ENCODE measurements around the gene ELOVL1.
"Not testable (repeated sequence)": the region's sequence is repeated elsewhere in the genome, so short reads cannot be mapped to it uniquely, and the experiment has no call there.

The ELOVL1 gene

DNA sequence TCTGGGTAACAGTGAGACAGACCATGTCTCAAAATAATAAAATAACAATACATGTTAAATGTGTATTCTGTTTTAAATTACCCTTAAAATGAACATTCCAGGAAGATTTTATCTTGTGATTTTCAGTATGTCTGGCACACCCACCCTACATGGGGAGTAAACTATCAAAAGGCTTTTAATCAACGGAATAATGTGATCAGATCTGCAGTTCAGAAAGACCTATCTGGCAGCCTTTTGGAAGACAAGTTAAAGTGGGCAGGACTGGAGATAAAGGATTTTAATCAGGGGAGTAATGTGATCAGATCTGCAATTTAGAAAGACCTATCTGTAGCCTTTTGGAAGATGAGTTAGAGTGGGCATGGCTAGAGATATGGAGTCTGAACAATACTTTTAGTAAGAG lies 11.7 kb upstream of the ELOVL1 start:
- no peak for DNase-seq

DNA sequence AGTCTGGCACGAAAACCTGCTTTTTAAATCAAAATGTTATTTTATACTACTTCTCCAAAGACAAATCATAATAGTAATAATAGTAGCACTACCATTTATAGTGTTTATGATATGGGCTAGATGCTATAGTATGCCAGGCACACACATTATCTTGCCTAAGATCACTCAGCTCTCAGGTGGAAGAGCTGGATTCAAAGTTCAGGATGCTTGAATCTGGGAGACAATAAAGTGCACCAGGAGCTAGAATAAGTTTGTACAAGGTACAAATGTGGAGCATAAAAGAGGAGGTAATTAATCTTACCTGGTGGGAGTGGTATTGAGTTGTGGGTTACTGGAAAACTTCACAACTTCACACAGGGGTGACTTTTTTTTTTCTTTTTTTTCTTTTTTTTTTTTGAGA lies 10.0 kb upstream of the ELOVL1 start:
- DNase-seq = no peak

DNA sequence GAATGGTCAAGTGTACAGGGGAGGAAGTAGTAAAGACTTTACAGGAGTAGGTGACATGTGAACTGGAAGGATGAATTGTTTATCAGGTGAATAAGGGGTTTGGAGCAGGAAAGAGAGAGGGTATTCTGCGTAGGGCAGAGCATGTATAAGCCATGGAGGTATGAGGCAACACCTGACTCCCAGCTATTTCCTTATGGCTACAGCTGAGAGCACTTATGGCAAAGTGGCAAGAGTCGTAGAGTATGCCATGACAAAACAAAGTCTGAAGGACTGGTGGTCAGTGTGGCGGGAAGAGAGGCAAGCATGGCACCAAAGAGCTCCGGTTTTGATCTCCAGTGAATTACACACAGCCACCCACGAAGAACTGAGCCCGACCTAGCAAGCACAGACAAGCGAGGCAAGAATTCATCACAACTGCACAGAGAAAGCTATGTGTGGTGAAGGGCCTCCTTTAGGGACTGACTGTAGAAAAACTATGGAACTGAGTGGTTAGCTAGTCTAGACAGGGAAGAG lies 9.0 kb upstream of the ELOVL1 start:
- no peak for DNase-seq

DNA sequence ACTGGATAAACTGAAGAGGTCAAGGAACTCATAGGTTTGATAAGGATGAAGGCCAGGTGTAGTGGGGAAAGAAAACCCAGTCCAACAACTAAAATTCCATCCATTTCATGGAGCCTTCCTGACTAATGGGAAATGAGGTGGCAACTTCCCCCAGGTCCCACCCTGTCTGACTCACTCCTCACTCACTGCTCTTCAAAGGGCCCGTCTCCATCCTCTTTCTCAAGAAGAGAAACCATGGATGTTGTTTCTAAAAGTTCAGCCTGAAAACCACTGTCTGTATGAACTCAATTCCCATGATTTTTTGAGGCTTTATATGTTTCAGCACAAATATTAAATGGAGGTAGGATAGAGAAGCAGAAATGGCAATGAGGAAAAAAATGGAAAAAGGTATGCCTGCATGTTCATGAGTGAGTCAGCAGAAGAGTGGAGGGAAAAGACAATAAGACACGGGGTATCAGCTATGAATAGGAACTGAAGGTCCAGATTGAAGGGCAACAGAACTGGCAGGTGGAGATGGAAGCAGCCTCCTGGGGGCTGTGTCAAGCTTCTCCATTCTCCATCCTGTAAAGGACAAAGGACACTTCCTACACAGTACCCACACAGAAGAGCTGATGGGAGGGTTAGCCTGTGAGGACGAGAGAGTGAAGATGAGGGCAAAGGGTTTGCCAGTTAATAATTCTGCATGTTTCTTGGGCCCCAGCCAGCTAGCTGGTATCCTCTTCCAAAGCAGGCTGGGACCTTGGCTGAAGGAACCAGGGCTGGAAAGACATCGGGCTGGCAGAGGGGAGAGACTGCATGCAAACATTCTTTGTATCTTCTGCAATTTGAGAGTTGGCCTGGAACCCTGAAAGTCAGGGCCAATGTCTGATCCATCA lies 5.5 kb upstream of the ELOVL1 start:
- no peak for DNase-seq

DNA sequence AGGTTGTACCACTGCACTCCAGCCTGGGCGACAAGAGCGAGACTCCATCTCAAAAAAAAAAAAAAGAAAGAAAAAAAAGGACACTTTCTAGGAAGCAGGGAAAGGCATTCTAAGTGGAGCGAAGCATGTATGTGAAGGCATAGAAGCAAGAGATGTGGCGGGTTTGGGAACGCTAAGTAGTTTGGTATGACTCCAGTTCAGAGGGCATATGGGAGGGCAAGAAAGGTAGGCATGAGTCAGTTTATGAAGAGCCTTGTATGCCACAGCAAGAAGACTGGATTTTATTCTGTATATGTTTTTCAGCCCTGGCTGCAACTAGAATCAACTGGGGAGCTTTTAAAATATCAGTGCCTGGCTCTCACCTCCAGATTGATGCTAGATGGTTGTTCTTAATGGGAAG lies 4.4 kb upstream of the ELOVL1 start:
- no peak for DNase-seq

DNA sequence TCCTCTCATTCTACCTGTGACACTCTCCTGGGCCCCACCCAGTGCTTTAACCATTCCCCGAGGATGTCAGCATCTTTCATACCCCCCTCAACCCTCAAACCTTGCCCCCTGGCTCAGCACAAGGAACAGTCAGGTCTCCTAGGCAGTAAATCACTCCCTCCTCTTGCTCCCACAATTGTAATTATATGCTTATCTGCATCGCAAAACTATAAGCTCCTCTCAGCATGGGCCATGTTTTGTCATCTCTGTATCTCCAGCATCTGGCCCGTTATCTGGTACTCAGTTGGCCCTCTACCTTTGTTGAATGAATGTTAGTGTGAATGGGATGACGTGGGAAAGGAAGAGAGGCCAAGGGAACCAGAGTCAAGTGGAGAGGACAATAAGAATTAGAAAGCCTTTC lies 2.8 kb upstream of the ELOVL1 start:
- no peak for DNase-seq

DNA sequence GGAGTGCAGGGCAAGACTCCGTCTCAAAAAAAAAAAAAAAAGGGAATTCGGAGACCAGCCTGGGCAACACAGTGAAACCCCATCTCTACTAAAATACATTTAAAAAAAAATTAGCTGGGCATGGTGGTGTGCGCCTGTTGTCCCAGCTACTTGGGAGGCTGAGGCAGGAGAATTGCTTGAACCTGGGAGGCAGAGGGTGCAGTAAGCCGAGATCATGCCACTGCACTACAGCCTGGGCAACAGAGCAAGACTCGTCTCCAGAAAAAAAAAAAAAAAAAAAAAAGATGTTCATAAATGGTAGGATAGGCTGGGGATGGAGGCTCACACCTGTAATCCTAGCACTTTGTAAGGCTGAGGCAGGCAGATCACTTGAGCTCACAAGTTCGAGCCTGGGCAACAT lies 2.0 kb upstream of the ELOVL1 start:
- DNase-seq = not testable (repeated sequence)

DNA sequence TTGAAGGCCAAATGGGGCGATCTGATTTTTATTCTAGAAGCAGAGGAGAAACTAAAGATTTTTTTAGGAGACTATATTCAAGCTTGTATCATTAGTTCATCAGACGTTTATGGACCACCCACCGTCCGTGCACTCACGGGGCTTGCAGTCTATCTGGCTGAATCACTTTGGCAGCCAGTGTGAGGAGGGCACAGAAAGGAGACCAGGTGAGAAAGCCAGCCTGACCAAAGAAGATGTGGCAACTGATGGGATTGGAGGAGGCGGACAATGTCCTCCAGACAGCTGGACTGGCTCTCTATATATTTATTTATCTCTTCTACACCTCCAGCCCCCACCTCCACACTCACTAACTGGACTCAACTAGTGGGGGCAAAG lies 822 bp upstream of the ELOVL1 start:
- no peak for DNase-seq

DNA sequence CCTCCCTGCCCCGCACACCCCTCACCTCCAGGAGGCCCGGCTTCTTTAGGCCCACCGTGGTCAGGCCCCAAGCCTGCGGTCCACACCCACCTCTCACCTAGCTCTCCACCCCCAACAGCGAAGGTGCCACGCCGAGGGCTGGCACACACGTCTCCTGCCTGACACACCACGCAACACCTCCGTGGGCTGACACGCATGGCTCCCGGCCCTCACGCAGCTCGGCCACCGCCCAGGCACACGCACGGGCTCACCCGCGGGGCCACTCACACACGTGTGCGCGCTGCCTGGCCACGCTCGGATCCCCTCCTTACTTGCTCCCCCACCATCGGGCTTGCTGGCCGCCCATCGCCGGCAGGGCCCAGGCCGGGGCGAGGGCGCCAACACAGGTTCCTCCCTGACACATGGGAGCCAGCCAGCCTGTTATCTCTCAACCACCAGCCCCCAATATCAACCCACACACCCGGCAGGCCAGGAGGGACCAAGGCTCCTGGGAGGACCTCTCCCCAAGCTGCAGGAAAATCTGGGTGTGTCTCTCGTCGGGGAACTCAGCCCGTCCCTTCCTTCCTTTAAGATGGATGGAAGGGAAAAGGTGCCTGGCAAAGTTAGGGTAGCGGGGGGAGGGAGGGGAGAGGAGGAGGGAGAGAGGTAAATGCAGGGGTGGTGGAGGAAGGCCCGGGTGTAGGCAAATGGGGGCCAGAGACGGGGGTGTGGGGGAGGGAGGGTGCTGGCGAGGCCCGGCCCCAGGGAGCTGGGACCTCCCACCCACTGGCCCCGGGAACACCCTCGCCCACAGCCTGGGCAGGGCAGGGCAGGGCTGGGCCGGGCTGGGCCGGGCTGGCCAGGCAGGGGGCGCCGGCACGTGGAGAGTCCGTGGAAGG lies 546 bp downstream of the ELOVL1 start:
- DNase-seq = peak; percentile 49

DNA sequence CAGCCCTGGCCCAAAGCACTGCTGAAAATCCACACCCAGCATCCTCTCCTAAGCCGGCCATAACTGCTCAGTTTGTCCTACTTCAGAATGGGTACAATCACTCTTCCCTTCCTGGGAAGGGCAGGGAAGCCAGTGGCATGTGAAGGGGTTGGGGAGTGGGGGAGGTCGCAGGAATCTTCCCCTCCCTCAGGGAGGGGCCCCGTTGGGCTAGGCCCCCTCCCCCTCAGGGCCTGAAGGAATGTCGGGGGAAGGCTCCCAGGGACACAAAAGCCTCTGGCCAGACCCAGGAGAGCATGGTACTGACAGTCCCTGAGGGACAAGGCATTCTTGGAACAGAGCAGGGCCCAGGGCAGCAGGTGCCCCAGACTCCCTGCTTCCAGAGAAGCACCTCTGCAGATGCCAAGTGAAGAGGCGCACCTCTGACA lies 1.2 kb downstream of the ELOVL1 start:
- no peak for DNase-seq

DNA sequence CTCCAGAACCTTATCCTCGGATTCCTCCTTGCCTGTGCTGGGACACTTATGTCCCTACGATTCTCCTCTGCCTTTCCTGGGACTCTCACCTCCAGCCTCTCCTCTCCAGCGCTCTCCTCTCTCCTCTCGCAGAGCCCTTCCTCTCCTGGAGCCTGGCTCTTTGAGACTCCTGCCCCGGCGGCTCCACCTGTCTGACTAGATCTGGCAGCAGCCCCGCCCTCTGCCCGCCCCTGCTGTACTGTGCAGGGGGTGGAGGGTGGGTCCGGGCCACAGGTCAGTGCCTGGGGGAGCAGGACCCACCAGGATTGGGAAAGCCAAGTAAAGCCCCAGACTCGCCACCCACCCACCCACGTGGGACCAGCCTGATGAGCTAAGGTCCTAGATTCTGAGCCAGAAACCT lies 1.6 kb downstream of the ELOVL1 start:
- DNase-seq = no peak

DNA sequence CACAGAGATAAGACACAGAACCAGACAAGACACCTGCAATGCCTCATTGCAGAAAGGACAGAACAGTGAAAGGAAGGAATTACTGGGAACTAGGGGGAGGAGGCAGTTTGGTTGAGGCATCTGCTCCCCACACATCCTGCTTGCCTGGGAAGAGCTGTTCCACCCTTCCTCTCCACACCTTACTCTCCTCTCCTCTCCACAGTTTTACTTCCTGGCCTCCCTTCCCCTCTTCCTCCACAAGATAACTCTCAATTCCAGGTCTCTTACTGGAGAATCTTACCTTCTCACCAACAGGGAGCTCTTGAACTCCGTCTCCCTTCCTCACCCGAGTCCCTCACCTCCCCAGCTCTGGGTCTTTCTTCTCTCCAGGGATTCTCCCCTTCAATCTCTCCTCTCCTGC lies 2.1 kb downstream of the ELOVL1 start:
- DNase-seq = no peak

DNA sequence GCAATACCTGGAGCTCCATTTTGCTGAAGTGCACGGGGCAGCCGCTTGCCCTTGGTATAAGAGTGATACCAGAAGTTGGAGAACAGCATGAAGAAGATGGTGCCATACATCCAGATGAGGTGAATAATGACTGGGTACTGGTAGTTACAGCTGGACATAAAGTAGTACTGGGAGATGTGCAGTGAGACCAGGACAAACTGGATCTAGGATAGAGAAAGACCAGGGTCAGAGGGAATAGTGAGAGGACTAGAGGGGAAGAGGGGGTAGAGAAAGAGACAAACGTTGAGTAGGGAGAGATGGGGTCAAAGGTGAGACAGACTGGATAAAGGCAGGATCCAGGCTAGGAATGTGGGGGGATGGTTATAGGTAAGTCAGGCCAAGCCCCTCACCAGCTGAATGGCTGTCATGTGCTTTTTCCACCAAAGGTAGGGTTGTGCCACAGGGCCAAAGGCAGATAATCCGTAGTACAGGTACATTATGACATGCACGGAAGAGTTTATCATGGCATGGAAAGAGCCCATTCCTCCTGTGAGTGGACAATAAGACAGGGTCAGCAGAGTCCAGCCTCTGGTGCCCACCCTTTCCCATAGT lies 3.8 kb downstream of the ELOVL1 start:
- DNase-seq = no peak

DNA sequence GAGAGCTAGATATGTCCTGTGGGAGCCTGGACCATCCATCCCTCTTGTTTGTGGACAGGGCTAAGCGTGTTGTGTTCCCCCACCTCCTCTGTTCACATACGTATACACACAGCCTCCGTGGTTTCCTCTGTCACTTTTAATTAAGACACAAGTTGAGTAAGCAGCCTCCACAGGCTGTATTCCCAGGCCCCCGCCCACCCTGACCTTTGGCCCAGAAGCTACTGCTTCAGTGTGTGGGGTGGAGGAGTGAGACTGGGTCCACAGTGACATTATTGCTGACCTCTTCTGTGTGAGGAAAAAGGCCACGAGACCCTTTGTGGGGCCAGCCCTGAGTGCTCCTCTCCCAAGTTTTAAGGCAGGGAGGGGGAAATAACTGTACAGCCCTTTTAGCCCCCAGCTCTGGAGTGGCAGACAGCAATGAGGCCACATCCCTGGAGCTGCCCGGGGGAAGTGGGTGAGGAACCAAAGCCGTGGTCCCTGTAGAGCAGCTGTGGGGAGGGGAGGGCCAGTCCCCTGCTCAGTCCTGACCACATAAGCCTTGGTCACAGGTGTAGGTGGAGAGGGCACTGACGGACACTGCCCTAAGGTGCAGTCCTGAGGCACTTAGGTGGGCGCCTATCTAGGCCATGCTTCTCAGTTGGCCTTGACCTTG lies 4.4 kb downstream of the ELOVL1 start:
- no peak for DNase-seq

DNA sequence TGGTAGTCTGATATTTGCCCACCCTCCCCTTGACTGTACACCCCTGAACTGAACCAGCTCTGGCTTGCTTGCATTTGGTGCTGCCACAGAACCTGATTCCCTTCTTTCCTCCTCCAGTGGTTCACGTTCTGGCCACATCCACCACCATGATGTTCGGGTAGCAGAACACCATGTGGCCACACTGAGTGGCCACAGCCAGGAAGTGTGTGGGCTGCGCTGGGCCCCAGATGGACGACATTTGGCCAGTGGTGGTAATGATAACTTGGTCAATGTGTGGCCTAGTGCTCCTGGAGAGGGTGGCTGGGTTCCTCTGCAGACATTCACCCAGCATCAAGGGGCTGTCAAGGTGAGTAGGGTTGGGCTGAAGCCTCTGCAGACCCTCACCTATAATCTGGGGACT lies 7.2 kb downstream of the ELOVL1 start:
- no peak for DNase-seq

DNA sequence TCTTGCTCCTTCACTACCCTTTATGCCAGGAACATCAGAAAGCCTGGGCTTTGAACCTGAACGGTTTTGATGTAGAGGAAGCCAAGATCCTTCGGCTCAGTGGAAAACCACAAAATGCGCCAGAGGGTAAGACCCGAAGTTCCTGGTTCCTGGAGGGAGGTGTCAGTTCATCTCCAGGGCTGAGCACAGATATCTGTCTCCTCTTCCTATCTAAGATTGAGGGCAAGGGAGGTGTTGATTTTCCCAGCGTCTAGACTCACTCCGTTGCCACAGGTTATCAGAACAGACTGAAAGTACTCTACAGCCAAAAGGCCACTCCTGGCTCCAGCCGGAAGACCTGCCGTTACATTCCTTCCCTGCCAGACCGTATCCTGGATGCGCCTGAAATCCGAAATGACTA lies 8.1 kb downstream of the ELOVL1 start:
- DNase-seq = no peak

DNA sequence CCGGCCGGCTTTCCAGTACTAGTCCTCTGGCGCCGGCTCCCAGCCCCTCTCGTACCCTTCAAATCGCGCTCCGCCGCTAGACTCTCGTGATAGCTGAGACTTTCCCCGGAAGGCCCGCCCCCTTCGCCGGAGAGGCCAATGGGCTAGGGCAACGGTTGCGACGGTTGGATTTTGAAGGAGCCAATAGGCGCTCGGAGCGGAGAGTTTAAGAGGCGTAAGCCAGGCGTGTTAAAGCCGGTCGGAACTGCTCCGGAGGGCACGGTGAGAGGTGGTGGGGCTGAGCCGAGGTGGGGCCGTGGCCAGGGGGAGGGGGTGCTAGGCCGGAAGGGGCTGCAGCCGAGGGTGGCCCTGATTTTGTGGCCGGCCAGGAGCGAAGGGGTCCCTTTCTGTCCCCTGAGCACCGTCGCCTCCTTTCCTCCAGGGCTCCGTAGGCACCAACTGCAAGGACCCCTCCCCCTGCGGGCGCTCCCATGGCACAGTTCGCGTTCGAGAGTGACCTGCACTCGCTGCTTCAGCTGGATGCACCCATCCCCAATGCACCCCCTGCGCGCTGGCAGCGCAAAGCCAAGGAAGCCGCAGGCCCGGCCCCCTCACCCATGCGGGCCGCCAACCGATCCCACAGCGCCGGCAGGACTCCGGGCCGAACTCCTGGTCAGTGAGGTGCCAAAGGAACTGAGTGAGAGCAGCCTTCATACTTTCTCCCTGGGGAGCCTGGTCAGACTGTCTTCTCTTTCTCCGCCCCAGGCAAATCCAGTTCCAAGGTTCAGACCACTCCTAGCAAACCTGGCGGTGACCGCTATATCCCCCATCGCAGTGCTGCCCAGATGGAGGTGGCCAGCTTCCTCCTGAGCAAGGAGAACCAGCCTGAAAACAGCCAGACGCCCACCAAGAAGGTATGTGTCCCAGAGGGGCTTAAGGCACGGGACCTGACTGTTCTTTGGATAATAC lies 8.8 kb downstream of the ELOVL1 start, which contains the start of gene CDC20:
Gene CDC20, plus strand, starts transcription at position 236 of the 948 bp plus-strand sequence. Its CDS starts 235 bp downstream, at position 471.
- peak; percentile 59 for DNase-seq

DNA sequence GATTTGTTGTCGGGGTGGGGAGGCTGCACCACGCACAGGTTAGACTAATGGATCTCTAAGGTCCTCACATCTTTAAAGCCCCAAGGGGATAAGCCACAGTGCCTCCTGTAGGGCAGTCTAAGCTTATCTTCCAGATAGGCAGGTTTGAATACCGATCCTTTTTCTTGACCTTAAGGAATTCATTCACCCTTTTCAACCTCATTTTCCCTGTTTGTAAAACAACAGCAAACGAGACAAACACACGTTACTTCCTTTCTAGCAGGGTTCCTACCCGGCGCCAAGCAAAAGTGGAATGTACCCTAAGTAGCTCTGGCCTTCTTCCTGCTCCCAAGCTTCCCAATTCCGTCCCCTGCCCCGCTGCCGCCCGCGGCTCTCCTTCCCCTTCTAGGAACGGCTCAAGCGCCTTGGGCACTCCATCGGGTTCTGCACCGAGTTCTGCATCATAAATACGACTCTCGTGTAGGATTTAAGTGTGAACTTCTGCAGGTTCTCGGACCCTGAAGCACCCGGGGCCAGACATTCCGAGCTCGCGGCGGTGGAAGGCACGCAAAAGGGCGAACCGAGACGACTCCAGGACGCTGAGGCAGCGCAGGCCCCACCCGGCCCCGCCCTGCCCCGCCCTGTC lies 9.6 kb downstream of the ELOVL1 start:
- no peak for DNase-seq

DNA sequence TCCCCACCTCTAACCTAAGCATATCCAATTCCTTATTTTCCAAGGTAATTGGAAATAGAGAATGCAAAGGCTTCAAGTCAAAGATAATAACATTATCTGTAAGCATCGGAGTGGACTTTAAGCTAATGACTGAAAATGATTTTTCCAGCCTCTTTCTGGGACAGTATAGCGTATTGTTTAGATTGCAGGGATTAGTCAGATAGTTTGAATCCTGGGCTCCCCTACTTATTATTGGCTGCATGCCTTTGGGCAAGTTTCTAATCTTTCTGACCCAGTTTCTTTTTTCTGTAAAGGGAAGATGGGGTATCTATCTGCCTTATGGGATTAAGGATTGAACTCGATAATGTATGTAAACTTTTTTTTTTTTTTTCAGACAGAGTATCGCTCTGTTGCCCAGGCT lies 10.6 kb downstream of the ELOVL1 start:
- no peak for DNase-seq

DNA sequence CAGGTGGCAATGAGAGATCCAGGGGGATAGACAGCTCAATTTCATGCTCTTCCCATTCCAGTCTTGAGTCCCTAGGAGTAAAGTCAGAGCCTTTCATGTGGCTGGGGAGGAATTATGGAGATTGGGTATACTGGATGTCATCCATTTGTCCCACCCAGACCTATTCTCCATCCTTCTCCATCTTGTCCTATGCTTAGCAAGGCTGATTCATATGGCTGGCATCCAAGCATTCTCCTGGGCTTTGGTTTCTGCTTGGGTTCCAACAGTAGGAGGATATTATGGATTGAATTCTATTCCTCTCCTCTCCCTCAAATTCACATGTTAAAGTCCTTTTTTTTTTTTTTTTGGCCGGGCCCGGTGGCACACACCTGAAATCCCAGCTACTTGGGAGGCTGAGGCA lies 12.9 kb downstream of the ELOVL1 start:
- no peak for DNase-seq

DNA sequence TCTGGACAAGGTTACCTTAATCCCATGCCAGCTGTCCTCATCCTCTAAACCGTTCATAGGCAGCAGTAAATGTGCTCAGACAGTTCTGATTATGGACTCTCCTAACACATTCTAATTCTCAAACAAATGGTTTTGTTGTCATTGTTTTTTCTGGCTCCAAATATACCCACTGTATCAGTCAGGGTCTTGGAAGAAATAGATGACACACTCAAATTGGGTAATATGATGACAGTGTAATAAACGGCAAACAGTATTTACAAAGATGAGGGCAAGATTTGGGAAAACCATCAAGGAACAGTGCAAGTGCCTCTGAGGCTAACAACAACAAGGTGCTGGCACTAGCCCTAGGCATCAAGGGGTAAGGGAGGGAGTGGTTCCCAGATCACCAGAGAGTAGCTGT lies 13.3 kb downstream of the ELOVL1 start:
- DNase-seq = no peak
